ENCODE results near the gene SCN2B. TPM values are rescaled to one million over a fixed set of nuclear protein-coding genes. Genes with fewer than 3 reads are reported as not detected.

SCN2B gene
- total and polyA plus RNA-seq, 10 of the 15 experiments (the other 5 are each of a cell fraction or from before 2014, with no cell fraction given), result 0.01 TPM; not detected in 9

- TF ChIP-seq, protein P1, sequence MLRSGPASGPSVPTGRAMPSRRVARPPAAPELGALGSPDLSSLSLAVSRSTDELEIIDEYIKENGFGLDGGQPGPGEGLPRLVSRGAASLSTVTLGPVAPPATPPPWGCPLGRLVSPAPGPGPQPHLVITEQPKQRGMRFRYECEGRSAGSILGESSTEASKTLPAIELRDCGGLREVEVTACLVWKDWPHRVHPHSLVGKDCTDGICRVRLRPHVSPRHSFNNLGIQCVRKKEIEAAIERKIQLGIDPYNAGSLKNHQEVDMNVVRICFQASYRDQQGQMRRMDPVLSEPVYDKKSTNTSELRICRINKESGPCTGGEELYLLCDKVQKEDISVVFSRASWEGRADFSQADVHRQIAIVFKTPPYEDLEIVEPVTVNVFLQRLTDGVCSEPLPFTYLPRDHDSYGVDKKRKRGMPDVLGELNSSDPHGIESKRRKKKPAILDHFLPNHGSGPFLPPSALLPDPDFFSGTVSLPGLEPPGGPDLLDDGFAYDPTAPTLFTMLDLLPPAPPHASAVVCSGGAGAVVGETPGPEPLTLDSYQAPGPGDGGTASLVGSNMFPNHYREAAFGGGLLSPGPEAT (IDR thresholded peaks at IDR 0.05; ENCODE audit: low read depth), result no peak
- TF ChIP-seq EED (IDR thresholded peaks at IDR 0.05; ENCODE audit: low read depth) (no peak), NFYA (IDR thresholded peaks at IDR 0.05; ENCODE audit: borderline replicate concordance, low read depth, low read length) (no peak), YY1 (IDR thresholded peaks at IDR 0.05; ENCODE audit: low read depth, low read length) (no peak), SREBF1 (IDR thresholded peaks at IDR 0.05; ENCODE audit: low read length) (no peak)
- TF ChIP-seq, protein P2, sequence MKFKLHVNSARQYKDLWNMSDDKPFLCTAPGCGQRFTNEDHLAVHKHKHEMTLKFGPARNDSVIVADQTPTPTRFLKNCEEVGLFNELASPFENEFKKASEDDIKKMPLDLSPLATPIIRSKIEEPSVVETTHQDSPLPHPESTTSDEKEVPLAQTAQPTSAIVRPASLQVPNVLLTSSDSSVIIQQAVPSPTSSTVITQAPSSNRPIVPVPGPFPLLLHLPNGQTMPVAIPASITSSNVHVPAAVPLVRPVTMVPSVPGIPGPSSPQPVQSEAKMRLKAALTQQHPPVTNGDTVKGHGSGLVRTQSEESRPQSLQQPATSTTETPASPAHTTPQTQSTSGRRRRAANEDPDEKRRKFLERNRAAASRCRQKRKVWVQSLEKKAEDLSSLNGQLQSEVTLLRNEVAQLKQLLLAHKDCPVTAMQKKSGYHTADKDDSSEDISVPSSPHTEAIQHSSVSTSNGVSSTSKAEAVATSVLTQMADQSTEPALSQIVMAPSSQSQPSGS (IDR thresholded peaks at IDR 0.05; ENCODE audit: low read length), result no peak
- no peak overlapping the region for H2AFZ ChIP-seq (ENCODE audit: control insufficient read depth, low read depth, low read length)
Observed at GRCh38 chr11:118128310-118128709, 48.1 kb downstream of the SCN2B start.

More at GRCh38 chr11:118128310-118128709, 48.1 kb downstream of the SCN2B start:
- H4K20me1 ChIP-seq (ENCODE audit: control insufficient read depth, insufficient read depth), result no peaks in the 10 kb centered on the region
- no peak for ATAC-seq
- in situ Hi-C loops (cut with MboI) (no loop called here), intact Hi-C loops (cut with micrococcal nuclease; ENCODE audit: unreplicated experiment) (no loop called here)
- no peaks in the 10 kb centered on the region for H3K79me2 ChIP-seq (ENCODE audit: control insufficient read depth, insufficient read depth, low read length)
- WGBS (ENCODE audit: insufficient coverage, insufficient replicate concordance, low lambda C conversion rate, missing lambda C conversion rate), result 24% methylated on average over 4 of the region's 4 CpGs
- peaks cover 0 to 3% of the 10 kb centered on the region in 2 experiments; a peak in 2 of 4 replicates for H3K27me3 ChIP-seq (replicated peaks in 1 of 2; ENCODE audit: control insufficient read depth in 2 of 2, insufficient read depth in 2 of 2, low read length in 1 of 2)
- H3K36me3 ChIP-seq (ENCODE audit: control insufficient read depth in 2 of 2, insufficient read depth in 2 of 2, low read length in 1 of 2), result no peaks in the 10 kb centered on the region
- RAD21 ChIA-PET (ENCODE audit: unreplicated experiment), result no interaction called here
- H3K4me1 ChIP-seq (ENCODE audit: control insufficient read depth, insufficient read depth, low read length), result no peaks in the 10 kb centered on the region
- no peak overlapping the region for H3K4me3 ChIP-seq
- no peak overlapping the region for H3K9ac ChIP-seq (ENCODE audit: control insufficient read depth, insufficient read depth, low read length)
- no peak for FAIRE-seq
- POLR2A ChIA-PET, result no interaction called here
- CTCF ChIA-PET, result interaction anchor here (0.6 to 1.0 kb wide), 2 partner anchors 309 to 490 kb away, joined by 3 to 5 read pairs; no protein-coding TSS in a partner anchor
- DNase-seq (ENCODE audit: low read depth, low spot score), result no peak
- H3K9me3 ChIP-seq (replicated peaks; ENCODE audit: control insufficient read depth, insufficient read depth, low read length), result no peaks in the 10 kb centered on the region
- no peak overlapping the region for H3K4me2 ChIP-seq (ENCODE audit: control insufficient read depth, insufficient read depth)
- H3K27ac ChIP-seq (ENCODE audit: control insufficient read depth, insufficient read depth), result no peak overlapping the region
- no TSS peak for BruUV-seq (replicated peaks)
- SMC1A ChIA-PET (ENCODE audit: uncharacterized antibody, unreplicated experiment), result no interaction called here
